ENCODE measurements around the gene VMP1.
A peak's percentile ranks its signal among the peaks of the same experiment; 100 is the strongest.

The VMP1 gene

DNA sequence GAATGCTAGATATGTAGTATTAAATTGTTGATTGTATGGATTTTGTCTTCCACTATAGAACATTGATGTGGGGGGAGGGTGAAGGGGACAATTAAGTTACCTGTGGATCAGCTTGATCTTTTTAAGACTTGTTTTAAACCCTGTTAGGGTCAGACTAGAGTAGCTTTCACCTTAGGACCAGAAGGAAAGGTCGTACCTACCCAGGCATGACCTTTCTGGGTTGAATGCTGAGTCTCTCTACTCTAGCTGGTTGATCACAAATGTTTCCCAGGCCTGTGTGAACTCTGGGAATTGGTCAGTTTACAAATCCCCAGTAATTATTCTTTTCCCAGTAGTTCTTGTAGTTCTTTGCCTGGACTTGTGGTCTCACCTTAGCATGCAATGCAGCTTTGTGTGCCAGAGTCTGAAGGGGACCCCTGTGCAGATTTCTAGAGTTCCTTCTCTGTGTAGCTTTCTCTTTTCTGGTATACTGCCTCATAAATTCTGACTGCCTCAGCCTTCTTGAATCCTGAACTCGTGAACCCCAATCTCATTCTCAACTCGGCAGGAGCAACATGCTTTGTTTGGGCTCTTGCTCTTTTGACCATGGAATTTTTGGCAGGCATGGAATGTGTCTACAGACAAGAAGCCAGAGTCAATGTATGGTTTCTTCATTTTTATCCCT lies 54.1 kb downstream of the VMP1 start:
- DNase-seq (ENCODE audit: low read depth in 1 of 2, low spot score in 1 of 2) = peak in 1 of 2 experiments; percentile 66
- in situ Hi-C loops (cut with HindIII; ENCODE audit: low pct_unique_long_range_greater_than_20kb, low sequenced_read_pairs) = no loop called here
- no peak for TF ChIP-seq JUND (IDR thresholded peaks at IDR 0.05; ENCODE audit: low read depth)

DNA sequence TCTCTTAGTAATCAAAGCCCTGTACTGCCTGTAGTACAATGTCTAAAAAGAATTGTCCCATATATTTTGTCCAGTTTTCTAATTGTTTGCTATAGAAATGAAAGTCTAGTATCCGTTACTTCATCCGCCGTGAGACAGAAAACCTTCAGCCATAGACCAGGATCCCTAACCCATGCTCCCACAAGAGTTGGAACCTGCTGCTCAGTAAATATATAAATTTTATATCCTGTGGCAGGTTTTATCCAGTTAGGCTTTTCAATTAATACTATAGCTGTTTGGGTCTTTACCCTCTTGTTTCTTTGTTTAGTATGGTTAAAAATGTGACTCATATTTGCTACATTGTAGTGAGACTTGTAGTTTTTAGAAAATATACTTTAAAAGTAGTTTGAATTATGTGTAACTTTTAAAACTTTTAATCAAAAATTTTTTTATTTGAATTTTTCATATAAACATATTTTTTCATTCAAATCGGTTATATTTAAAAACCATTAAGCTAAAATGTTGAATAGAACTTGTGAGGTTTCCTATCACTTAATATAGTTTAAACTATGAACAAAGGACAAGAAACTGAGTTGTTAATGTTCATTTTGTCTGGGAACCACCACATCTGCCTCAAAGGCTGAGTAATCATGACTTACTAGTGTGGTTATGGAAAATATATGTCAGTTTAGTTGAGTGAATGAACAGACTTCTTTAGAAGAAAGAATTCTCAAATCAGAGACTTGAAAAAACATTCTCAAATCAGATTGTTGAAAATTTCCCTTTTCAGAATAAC lies 54.8 kb downstream of the VMP1 start:
- DNase-seq (ENCODE audit: low read depth in 1 of 2, low spot score in 1 of 2) = no peak
- in situ Hi-C loops (cut with HindIII; ENCODE audit: low pct_unique_long_range_greater_than_20kb, low sequenced_read_pairs) = no loop called here
- TF ChIP-seq JUND (IDR thresholded peaks at IDR 0.05; ENCODE audit: low read depth) = no peak

DNA sequence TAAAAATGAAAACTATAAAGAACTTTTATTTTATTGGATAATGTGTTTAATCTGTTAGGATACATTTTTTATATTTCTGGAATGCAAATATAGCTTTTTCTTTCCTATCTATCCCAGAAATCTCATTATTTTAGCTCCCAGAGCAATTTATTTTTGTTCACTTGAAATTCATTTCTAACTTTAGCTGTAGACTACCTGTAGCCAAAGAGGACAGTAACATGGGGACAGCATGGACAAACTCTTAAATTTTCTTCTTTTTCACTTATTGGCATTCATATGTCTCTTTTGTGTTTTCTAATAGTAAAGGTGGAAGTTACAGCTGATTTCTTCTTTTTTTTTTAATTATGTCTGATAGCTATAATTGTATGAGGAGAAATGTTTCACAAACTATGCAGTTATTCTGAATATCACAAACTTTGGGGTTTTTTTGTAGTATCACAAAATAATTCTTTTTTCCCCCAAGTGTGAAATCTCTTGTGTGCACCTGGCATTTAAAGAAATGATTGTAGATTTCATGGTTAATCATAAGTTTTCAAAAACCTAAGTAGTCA lies 55.4 kb downstream of the VMP1 start:
- TF ChIP-seq JUND (IDR thresholded peaks at IDR 0.05; ENCODE audit: low read depth) = no peak
- no peak for DNase-seq (ENCODE audit: low read depth in 1 of 2, low spot score in 1 of 2)
- in situ Hi-C loops (cut with HindIII; ENCODE audit: low pct_unique_long_range_greater_than_20kb, low sequenced_read_pairs) = no loop called here

DNA sequence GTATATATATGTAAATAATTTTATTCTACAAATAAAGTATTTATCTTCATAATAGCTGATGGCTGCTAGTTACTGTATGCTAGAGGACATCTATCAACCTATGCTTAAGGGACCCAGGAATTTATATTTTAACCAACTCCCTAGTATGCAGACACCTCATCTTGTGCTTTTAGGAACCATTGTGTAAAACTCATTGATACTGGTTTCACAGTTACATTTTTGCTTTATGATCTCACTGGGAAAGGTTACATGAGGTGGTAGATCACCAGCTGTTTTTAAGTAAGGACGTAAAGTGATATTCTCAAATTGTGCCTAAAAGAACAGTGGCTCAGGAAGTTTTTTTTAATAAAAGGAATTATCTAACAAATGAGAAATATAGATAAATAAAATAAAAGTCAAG lies 56.4 kb downstream of the VMP1 start:
- TF ChIP-seq JUND (IDR thresholded peaks at IDR 0.05; ENCODE audit: low read depth) = no peak
- no peak for DNase-seq (ENCODE audit: low read depth in 1 of 2, low spot score in 1 of 2)
- in situ Hi-C loops (cut with HindIII; ENCODE audit: low pct_unique_long_range_greater_than_20kb, low sequenced_read_pairs) = no loop called here

DNA sequence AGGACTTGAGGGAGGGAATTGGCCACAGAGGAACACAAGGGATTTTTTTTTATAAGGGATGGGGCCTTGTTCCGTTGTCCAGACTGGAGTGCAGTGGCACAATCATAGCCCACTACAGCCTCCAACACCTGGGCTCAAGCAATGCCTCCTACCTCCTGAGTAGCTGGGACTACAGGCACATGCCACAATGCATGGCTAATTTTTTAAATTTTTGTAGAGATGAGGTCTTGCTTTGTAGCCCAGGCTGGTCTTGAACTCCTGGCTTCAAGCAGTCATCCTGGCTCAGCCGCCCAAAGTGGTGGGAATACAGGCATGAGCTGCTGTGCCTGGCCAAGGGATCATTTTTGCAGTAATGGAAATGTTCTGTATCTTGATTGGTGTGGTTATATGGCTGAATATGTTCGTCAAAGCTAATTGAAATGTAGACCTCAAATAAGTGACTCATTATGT lies 56.9 kb downstream of the VMP1 start:
- DNase-seq (ENCODE audit: low read depth in 1 of 2, low spot score in 1 of 2) = no peak
- no peak for TF ChIP-seq JUND (IDR thresholded peaks at IDR 0.05; ENCODE audit: low read depth)
- in situ Hi-C loops (cut with HindIII; ENCODE audit: low pct_unique_long_range_greater_than_20kb, low sequenced_read_pairs) = no loop called here

DNA sequence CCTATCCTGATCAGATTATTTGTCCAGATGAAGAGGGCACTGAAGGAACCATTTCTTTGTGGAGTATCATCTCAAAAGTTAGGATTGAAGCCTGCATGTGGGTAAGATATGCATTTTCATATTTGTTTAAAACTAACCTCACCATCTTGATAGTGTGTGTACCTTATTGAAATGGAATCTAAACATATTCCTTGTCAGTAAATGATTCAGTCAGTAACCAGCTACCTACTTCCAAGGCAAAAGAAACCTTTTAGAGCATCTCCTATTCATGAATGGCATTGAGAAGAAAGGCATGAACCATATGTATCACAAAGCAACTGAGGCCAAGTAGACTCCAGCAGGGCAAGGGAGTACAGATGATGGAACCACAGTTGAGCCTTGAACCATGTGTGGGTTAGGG lies 57.6 kb downstream of the VMP1 start:
- TF ChIP-seq JUND (IDR thresholded peaks at IDR 0.05; ENCODE audit: low read depth) = no peak
- no peak for DNase-seq (ENCODE audit: low read depth in 1 of 2, low spot score in 1 of 2)
- in situ Hi-C loops (cut with HindIII; ENCODE audit: low pct_unique_long_range_greater_than_20kb, low sequenced_read_pairs) = no loop called here

DNA sequence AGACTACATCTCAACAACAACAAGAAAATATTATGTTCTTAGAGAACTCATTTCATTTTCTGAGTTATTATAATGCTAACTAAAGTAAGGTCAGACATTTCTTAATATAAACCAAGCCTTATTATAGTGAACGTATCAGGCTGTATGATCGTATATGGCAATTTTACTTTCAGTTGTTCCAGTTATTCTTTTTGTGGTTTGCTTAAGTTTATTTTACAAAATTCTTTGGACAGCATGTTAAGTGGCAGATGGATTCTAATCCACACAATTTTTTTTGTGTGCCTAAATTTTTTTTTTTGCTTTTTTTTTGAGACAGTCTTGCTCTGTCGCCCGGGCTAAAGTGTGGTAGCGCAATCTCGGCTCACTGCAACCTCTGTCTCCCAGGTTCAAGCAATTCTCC lies 59.0 kb downstream of the VMP1 start:
- DNase-seq (ENCODE audit: low read depth in 1 of 2, low spot score in 1 of 2) = no peak
- no peak for TF ChIP-seq JUND (IDR thresholded peaks at IDR 0.05; ENCODE audit: low read depth)
- in situ Hi-C loops (cut with HindIII; ENCODE audit: low pct_unique_long_range_greater_than_20kb, low sequenced_read_pairs) = no loop called here

DNA sequence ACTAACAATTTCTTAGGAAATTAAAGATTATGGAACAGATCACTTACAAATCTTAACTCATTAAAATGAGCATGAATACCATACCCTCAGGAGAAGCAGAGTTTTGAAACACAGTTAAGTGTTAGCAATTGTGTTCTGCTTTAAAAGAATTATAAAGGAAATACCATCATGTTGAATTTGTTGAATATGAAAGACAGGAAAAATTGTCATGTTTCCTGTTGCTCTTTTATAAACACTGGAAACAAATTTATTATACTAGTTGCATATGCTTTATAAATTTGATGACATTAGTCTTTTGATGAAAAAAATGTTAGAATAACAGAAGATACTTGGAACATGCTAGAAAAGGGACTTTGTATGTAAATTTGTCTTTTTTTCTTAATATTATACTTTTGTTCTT lies 59.7 kb downstream of the VMP1 start:
- in situ Hi-C loops (cut with HindIII; ENCODE audit: low pct_unique_long_range_greater_than_20kb, low sequenced_read_pairs) = no loop called here
- no peak for DNase-seq (ENCODE audit: low read depth in 1 of 2, low spot score in 1 of 2)
- no peak for TF ChIP-seq JUND (IDR thresholded peaks at IDR 0.05; ENCODE audit: low read depth)

DNA sequence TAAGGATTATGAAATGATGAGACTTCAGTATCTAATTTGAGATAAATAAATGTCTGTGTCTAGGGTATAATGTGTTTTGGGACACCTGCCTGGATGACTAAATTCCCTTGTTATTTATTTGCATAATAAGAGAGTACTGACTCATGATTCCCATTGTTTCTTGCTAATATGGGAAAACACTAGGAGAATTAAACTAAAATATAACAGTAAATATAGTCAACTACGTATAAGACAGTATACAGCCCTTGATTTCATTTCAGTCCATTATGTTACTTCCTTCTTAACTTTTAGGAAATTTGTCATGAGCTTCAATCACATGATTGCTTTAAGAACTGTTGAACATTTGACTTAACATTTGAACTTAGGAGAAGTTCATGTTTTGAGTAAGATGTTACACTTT lies 62.4 kb downstream of the VMP1 start:
- in situ Hi-C loops (cut with HindIII; ENCODE audit: low pct_unique_long_range_greater_than_20kb, low sequenced_read_pairs) = no loop called here
- DNase-seq (ENCODE audit: low read depth in 1 of 2, low spot score in 1 of 2) = no peak
- TF ChIP-seq JUND (IDR thresholded peaks at IDR 0.05; ENCODE audit: low read depth) = no peak

DNA sequence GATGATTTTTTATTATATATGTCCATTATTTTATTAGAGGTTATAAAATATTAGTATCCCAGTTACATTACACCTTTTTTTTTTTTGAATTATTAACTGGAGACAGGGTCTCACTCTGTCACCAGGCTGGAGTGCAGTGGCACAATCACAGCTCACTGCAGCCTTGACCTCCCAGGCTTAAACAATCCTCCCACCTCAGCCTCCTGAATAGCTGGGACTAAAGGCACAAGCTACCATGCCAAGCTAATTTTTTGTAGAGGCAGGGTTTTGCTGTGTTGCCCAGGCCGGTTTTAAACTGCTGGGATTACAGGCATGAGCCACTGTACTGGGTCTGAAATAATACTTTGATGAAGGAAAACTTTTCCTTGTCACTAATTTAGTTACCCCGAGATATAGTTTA lies 63.6 kb downstream of the VMP1 start:
- no peak for DNase-seq (ENCODE audit: low read depth in 1 of 2, low spot score in 1 of 2)
- in situ Hi-C loops (cut with HindIII; ENCODE audit: low pct_unique_long_range_greater_than_20kb, low sequenced_read_pairs) = no loop called here
- TF ChIP-seq JUND (IDR thresholded peaks at IDR 0.05; ENCODE audit: low read depth) = no peak

DNA sequence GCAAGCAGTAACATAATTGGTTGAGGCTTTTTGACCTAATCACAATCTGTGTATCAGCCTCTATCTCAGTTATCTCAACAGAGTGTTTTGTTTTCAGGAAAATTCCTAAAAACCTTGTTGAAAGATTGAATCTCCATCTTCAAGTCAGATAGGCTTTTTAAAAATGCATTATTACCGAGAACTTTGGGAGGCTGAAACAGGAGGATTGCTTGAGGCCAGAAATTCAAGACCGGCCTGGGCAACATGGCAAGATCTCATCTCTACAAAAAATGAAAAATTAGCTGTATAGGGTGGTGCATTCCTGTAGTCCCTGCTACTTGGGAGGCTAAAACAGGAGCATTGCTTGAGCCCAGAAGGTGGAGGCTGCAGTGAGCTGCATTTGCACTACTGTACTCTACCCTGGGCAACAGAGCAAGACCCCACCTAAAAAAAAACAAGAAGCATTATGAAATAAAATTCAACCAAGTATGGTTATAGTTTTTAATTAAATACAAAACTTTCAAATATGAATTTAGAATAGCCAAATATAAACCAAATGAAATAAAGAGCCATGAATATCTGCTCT lies 68.4 kb downstream of the VMP1 start:
- no peak for DNase-seq (ENCODE audit: low read depth in 1 of 2, low spot score in 1 of 2)
- TF ChIP-seq JUND (IDR thresholded peaks at IDR 0.05; ENCODE audit: low read depth) = no peak
- in situ Hi-C loops (cut with HindIII; ENCODE audit: low pct_unique_long_range_greater_than_20kb, low sequenced_read_pairs) = no loop called here

DNA sequence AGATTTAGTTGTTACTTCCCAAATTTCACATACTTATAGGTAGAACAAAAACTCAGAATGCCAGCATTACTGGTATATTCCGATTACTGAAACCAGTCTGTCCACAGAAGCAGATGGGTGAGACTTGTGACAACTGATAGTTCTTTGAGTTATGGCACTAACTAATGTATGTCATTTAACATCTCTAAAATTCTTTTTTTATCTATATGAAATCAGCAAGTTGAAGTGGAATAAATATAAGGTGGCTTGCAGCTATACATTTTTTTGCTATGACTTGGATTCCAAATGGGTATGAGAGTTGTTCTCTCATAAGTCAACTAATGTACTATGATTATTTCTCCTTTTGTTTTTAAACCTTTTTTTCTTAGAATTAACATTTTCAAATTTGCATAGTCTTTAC lies 69.1 kb downstream of the VMP1 start:
- peak; percentile 35; the same call in 1 of the 2 replicates for TF ChIP-seq JUND (IDR thresholded peaks at IDR 0.05; ENCODE audit: low read depth)
- in situ Hi-C loops (cut with HindIII; ENCODE audit: low pct_unique_long_range_greater_than_20kb, low sequenced_read_pairs) = no loop called here
- no peak for DNase-seq (ENCODE audit: low read depth in 1 of 2, low spot score in 1 of 2)

DNA sequence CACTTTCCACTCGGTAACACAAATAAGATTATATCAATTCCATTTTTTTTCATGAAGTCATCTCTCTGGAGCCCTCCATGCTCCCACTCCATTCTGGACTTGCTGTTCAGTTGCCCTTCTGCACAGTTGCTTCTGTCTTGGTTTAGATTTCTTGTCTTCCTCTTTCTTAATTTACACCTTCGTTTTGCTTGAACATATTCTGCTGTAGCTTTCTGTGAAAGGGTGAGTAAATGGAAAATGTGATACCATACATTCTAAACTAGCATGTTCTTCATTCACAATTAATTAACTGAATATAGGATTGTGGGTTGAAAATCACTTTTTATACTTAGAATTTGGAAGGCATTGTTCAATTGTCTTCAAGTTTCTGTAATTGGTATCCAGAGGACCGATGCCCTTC lies 69.6 kb downstream of the VMP1 start:
- TF ChIP-seq JUND (IDR thresholded peaks at IDR 0.05; ENCODE audit: low read depth) = no peak
- no peak for DNase-seq (ENCODE audit: low read depth in 1 of 2, low spot score in 1 of 2)
- in situ Hi-C loops (cut with HindIII; ENCODE audit: low pct_unique_long_range_greater_than_20kb, low sequenced_read_pairs) = no loop called here

All from T47D (cell line).